Astrocyte of the spinal cord (primary cell): ENCODE results near the gene FGF7.
A peak's percentile ranks its signal among the peaks of the same experiment; 100 is the strongest.
"Not testable (repeated sequence)": the region's sequence is repeated elsewhere in the genome, so short reads cannot be mapped to it uniquely, and the experiment has no call there.

ENCODE experiments used
- DNase-seq: peaks from one replicate; pipeline ENCODE4 v3.0.0; 2011; ENCODE audit warnings: low read depth, low spot score
- H3K4me3 ChIP-seq: 2 replicates; pipeline ENCODE4 v1.5.1; 2011; ENCODE audit warnings: low read depth, mild to moderate bottlenecking, low read length, moderate library complexity
- in situ Hi-C: cut with HindIII; loops from 2 replicates; pipeline ENCODE4 v1.10.0; 2017; ENCODE audit warnings: low sequenced_read_pairs
- TF ChIP-seq, protein P1 (sequence below): IDR thresholded peaks from 2 replicates; pipeline ENCODE4 v1.5.1; 2012; ENCODE audit warnings: low read depth, mild to moderate bottlenecking, low read length, inconsistent platforms

Gene FGF7

DNA sequence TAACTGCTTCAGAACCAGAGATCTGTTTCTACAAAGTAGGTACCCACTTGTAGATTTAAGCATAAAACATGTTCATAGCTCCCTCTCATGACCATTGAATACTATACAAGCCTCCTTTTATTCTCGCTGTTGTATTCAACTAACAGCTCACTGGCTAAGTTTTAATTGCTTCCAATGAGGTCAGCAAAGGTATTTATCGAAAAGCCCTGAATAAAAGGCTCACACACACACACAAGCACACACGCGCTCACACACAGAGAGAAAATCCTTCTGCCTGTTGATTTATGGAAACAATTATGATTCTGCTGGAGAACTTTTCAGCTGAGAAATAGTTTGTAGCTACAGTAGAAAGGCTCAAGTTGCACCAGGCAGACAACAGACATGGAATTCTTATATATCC lies at the start of gene FGF7:
Gene FGF7 (plus strand): TSS at position 222 of the 400 bp plus-strand sequence. CDS start 1,056 bp downstream, outside the sequence.
- TF ChIP-seq, protein P1, sequence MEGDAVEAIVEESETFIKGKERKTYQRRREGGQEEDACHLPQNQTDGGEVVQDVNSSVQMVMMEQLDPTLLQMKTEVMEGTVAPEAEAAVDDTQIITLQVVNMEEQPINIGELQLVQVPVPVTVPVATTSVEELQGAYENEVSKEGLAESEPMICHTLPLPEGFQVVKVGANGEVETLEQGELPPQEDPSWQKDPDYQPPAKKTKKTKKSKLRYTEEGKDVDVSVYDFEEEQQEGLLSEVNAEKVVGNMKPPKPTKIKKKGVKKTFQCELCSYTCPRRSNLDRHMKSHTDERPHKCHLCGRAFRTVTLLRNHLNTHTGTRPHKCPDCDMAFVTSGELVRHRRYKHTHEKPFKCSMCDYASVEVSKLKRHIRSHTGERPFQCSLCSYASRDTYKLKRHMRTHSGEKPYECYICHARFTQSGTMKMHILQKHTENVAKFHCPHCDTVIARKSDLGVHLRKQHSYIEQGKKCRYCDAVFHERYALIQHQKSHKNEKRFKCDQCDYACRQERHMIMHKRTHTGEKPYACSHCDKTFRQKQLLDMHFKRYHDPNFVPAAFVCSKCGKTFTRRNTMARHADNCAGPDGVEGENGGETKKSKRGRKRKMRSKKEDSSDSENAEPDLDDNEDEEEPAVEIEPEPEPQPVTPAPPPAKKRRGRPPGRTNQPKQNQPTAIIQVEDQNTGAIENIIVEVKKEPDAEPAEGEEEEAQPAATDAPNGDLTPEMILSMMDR = peak; percentile 15
- in situ Hi-C loops = no loop called here
- H3K4me3 ChIP-seq = peak within 1 kb of the TSS; percentile 16
- DNase-seq = peak; percentile 60

- no peak overlapping the region for H3K4me3 ChIP-seq
- TF ChIP-seq, protein P1 = no peak
Measured at GRCh38 chr15:49379996-49380395, 43.0 kb upstream of the FGF7 start.

DNA sequence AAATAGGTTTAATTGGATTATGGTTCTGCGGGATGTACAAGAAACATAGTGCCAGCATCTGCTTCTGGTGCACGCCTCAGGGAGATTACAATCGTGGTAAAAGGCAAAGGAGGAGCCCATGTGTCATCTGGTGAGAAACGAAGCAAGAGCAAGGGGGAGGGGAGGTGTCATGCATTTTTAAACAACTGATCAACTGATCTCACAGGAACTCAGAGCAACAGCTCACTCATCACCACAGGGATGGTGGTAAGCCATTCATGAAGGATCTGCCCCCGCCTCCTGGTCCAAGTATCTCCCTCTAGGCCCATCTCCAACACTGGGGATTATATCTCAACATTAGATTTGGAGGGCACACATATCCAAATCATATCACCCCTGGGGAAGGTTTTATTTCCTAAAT lies 42.1 kb upstream of the FGF7 start:
- TF ChIP-seq, protein P1 = no peak
- no peak overlapping the region for H3K4me3 ChIP-seq
- DNase-seq = no peak
- in situ Hi-C loops = no loop called here

More at GRCh38 chr15:49379996-49380395, 43.0 kb upstream of the FGF7 start:
- DNase-seq = no peak
- in situ Hi-C loops = no loop called here

- TF ChIP-seq, protein P1 = no peak
- in situ Hi-C loops = no loop called here
- no peak overlapping the region for H3K4me3 ChIP-seq
- DNase-seq = no peak
Measured at GRCh38 chr15:49382394-49382793, 40.6 kb upstream of the FGF7 start.

DNA sequence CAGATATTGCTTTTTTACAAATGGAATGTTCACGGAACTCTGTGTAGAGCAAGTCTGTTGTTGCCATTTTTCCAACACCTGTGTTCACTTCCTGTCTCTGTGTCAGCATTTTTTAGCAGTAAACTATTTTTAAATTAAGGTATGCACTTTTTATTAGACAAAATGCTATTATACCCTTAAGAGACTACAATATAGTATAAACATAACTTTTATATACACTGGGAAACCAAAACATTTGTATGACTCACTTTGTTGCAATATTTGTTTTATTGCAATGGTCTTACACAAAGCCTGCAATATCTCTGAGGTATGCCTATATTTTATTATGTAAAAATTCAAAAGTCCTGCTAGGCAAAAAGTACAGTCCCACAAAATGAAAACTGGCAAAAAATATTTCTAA lies 39.8 kb upstream of the FGF7 start:
- no peak for DNase-seq
- TF ChIP-seq, protein P1 = no peak

DNA sequence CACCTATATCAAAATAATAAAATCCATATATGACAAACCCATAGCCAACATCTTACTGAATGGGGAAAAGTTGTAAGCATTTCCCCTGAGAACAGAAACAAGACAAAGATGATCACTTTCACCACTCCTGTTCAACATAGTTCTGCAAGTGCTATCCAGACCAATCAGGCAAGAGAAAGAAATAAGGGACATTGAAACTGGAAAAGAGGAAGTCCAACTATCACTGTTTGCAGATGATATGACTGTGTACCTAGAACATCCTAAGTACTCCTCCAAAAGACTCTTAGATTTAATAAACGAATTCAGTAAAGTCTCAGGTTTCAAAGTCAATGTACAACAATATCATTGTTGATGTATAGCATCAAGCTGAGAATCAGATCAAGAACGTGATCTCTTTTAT lies 35.6 kb upstream of the FGF7 start:
- H3K4me3 ChIP-seq = no peak overlapping the region
- in situ Hi-C loops = no loop called here
- TF ChIP-seq, protein P1 = no peak
- no peak for DNase-seq

More for the DNA sequence above, 39.8 kb upstream of the FGF7 start:
- H3K4me3 ChIP-seq = no peak overlapping the region
- in situ Hi-C loops = no loop called here

DNA sequence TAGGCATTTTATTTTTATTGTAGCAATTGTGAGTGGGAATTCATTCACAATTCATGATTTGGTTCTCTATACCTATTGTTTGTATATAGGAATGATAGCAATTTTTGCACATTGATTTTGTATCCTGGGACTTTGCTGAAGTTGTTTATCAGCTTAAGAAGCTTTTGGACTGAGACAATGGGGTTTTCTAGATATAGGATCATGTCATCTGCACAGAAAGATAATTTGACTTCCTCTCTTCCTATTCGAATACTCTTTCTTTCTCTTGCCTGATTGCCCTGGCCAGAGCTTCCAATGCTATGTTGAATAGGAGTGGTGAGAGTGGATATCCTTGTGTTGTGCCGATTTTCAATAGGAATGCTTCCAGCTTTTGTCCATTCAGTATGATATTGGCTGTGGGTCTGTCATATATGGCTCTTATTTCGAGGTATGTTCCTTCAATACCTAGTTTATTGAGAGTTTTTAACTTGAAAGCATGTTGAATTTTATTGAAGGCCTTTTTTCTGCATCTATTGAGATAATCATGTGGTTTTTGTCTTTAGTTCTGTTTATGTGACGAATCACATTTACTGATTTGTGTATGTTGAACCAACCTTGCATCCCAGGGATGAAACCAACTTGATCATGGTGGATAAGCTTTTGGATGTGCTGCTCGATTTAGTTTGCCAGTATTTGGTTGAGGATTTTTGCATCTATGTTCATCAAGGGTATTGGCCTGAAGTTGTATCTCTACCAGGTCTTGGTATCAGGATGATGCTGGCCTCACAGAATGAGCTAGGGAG lies 20.3 kb upstream of the FGF7 start:
- H3K4me3 ChIP-seq, DNase-seq, in situ Hi-C loops: not testable (repeated sequence)
